HCT116 (cell line): ENCODE results near the gene SEL1L2. TPM values are rescaled to one million over a fixed set of nuclear protein-coding genes. Genes with fewer than 3 reads are reported as not detected.

Experiments used
- ATAC-seq: fragments of 200-7000 bp; cut with Tn5 transposase; 2 replicates; pipeline ENCODE4 v1.9.1; 2020; ENCODE audit warnings: mild to moderate bottlenecking, moderate library complexity
- BruUV-seq: library from RNA; stranded (reverse); fragments of 400-500 nt; replicated peaks from 2 replicates; lab custom pipeline; 2021; lab: Mats Ljungman, UMichigan
- CTCF ChIA-PET: fragments of 300-600 bp; sonication (Branson Sonifier 250); formaldehyde crosslinking; loops from one replicate; lab custom pipeline; 2021; ENCODE audit warnings: antibody characterized with exemption; lab: Charles Lee
- POLR2A ChIA-PET: fragments of 300-600, 350-600 bp; sonication (Branson Sonifier 250); formaldehyde crosslinking; loops from one replicate; lab custom pipeline; 2021; ENCODE audit warnings: antibody characterized with exemption; lab: Charles Lee
- RAD21 ChIA-PET, 2 experiments: fragments of 300-600 bp; sonication (Branson Sonifier 250); formaldehyde crosslinking; loops; one replicate each; lab custom pipeline; 2023; ENCODE audit warnings: low total read pairs in 2 of 2; ENCODE audit not compliant: uncharacterized antibody in 2 of 2, unreplicated experiment in 2 of 2, low non-redundant PET in 1 of 2; lab: Charles Lee
- DNase-seq: peaks from one replicate; pipeline ENCODE4 v3.0.0-alpha.2; 2010; ENCODE audit warnings: low read depth, low spot score
- H2AFZ ChIP-seq: fragments of 200-600 bp; shearing (Covaris generic), sonication (generic); 2 replicates; pipeline ENCODE4 v1.6.1; 2017; ENCODE audit warnings: low read depth, mixed run types, mixed read lengths, antibody characterized with exemption, low read length; ENCODE audit not compliant: poor library complexity, severe bottlenecking
- H3K27ac ChIP-seq: 2 replicates; pipeline ENCODE4 v1.5.1; 2012; ENCODE audit warnings: low read depth, low read length
- H3K27me3 ChIP-seq: fragments of 200-600 bp; sonication (generic); 2 replicates; pipeline ENCODE4 v1.6.1; 2016; ENCODE audit warnings: mixed run types, low read length, mixed read lengths; ENCODE audit not compliant: insufficient read depth
- H3K36me3 ChIP-seq, 2 experiments: fragments of 200-500 bp in 1 of 2; fragments of 200-600 bp in 1 of 2; sonication (Bioruptor generic) in 1 of 2; sonication (generic) in 1 of 2; 2 replicates each; pipeline versions ENCODE4 v1.5.1 to v1.6.1; 2014 to 2016; ENCODE audit warnings: low read length in 2 of 2, inconsistent platforms in 1 of 2, mixed read lengths in 1 of 2, mixed run types in 1 of 2; ENCODE audit not compliant: insufficient read depth in 2 of 2, control insufficient read depth in 1 of 2
- H3K4me1 ChIP-seq, 2 experiments: fragments of 200-600 bp in 1 of 2; sonication (generic) in 1 of 2; 2 replicates each; pipeline versions ENCODE4 v1.5.1 to v1.6.1; 2012 to 2017; ENCODE audit warnings: low read length in 2 of 2, inconsistent platforms in 1 of 2, mild to moderate bottlenecking in 1 of 2, mixed read lengths in 1 of 2, mixed run types in 1 of 2, moderate library complexity in 1 of 2; ENCODE audit not compliant: insufficient read depth in 2 of 2, control insufficient read depth in 1 of 2
- H3K4me2 ChIP-seq: fragments of 200-600 bp; sonication (generic); 2 replicates; pipeline ENCODE4 v1.6.1; 2017; ENCODE audit warnings: mixed run types, low read length, mixed read lengths
- H3K4me3 ChIP-seq, 2 experiments: fragments of 200-600 bp in 1 of 2; sonication (generic) in 1 of 2; replicated peaks in 1 of 2; 2 replicates each; pipeline ENCODE4 v1.5.1; 2011 to 2016; ENCODE audit warnings: low read length in 2 of 2, control low read depth in 1 of 2, low read depth in 1 of 2, mild to moderate bottlenecking in 1 of 2, mixed read lengths in 1 of 2, mixed run types in 1 of 2
- H3K79me2 ChIP-seq: fragments of 200-600 bp; sonication (generic); 2 replicates; pipeline ENCODE4 v1.6.1; 2017; ENCODE audit warnings: mild to moderate bottlenecking, mixed run types, low read length, moderate library complexity, mixed read lengths; ENCODE audit not compliant: insufficient read depth
- H3K9ac ChIP-seq: fragments of 200-600 bp; sonication (generic); 2 replicates; pipeline ENCODE4 v1.6.1; 2016; ENCODE audit warnings: low read length, mixed read lengths
- H3K9me2 ChIP-seq: fragments of 200-600 bp; sonication (generic), shearing (Covaris generic); 2 replicates; pipeline ENCODE4 v1.6.1; 2017; ENCODE audit warnings: mixed run types, mild to moderate bottlenecking, moderate library complexity; ENCODE audit not compliant: insufficient read depth
- H3K9me3 ChIP-seq, 2 experiments: fragments of 200-500 bp in 1 of 2; fragments of 200-600 bp in 1 of 2; sonication (Bioruptor generic) in 1 of 2; sonication (generic) in 1 of 2; 2 replicates each; pipeline ENCODE4 v1.6.1; 2014 to 2017; ENCODE audit warnings: low read length in 2 of 2, mixed read lengths in 2 of 2, inconsistent platforms in 1 of 2, low read depth in 1 of 2, mild to moderate bottlenecking in 1 of 2, mixed run types in 1 of 2, moderate library complexity in 1 of 2; ENCODE audit not compliant: control insufficient read depth in 1 of 2, insufficient read depth in 1 of 2
- H4K20me1 ChIP-seq: fragments of 200-600 bp; sonication (generic), shearing (Covaris generic); 2 replicates; pipeline ENCODE4 v1.6.1; 2017; ENCODE audit warnings: mixed run types, mild to moderate bottlenecking, moderate library complexity; ENCODE audit not compliant: insufficient read depth
- CBX3 ChIP-seq: IDR thresholded peaks from 2 replicates; pipeline ENCODE4 v1.6.1; 2012; ENCODE audit warnings: low read depth
- CEBPB ChIP-seq: IDR thresholded peaks from 2 replicates; pipeline ENCODE4 v1.6.1; 2012; ENCODE audit warnings: low read depth
- EGR1 ChIP-seq: IDR thresholded peaks from 2 replicates; pipeline ENCODE4 v1.6.1; 2012; ENCODE audit warnings: low read depth
- ELF1 ChIP-seq: IDR thresholded peaks from 2 replicates; pipeline ENCODE4 v1.6.1; 2012; ENCODE audit warnings: low read depth, borderline replicate concordance
- JUND ChIP-seq: IDR thresholded peaks from 2 replicates; pipeline ENCODE4 v1.6.1; 2012
- POLR2A ChIP-seq: IDR thresholded peaks from 2 replicates; pipeline ENCODE4 v1.7.0; 2011; ENCODE audit warnings: borderline replicate concordance; ENCODE audit not compliant: insufficient read depth, insufficient read length; ENCODE audit errors: extremely low read depth
- POLR2AphosphoS5 ChIP-seq: IDR thresholded peaks from 2 replicates; pipeline ENCODE4 v1.6.1; 2011; ENCODE audit warnings: mild to moderate bottlenecking, low read depth, low read length, moderate library complexity
- RAD21 ChIP-seq: IDR thresholded peaks from 2 replicates; pipeline ENCODE4 v1.6.1; 2012; ENCODE audit warnings: low read depth, mild to moderate bottlenecking
- SRF ChIP-seq: IDR thresholded peaks from 2 replicates; pipeline ENCODE4 v1.6.1; 2012; ENCODE audit warnings: low read depth
- TCF7L2 ChIP-seq: IDR thresholded peaks from 2 replicates; pipeline ENCODE4 v1.7.0; 2011; ENCODE audit warnings: borderline replicate concordance, inconsistent platforms; ENCODE audit not compliant: insufficient read depth, insufficient read length; ENCODE audit errors: extremely low read depth
- YY1 ChIP-seq: IDR thresholded peaks from 2 replicates; pipeline ENCODE4 v1.6.1; 2011; ENCODE audit warnings: low read length, low read depth, moderate library complexity, mild to moderate bottlenecking; ENCODE audit not compliant: insufficient replicate concordance; ENCODE audit errors: extremely low read depth
- ZNF274 ChIP-seq: fragments of 200-500 bp; sonication (Bioruptor generic); IDR thresholded peaks from 2 replicates; pipeline ENCODE4 v1.6.1; 2014; ENCODE audit warnings: mild to moderate bottlenecking, low read depth, low read length, inconsistent platforms
- intact Hi-C: fragments of 100-400 bp; cut with micrococcal nuclease; formaldehyde crosslinking; loops from 2 replicates; pipeline ENCODE4 v1.10.0; 2022
- total RNA-seq: library from RNA; stranded (reverse); gene quantifications from one replicate; pipeline ENCODE4 v1.2.1, GENCODE V29; 2021; ENCODE audit not compliant: unreplicated experiment
- TF ChIP-seq, protein P1 (sequence below): IDR thresholded peaks from 2 replicates; pipeline ENCODE4 v1.6.1; 2011; ENCODE audit warnings: mild to moderate bottlenecking, low read length, moderate library complexity; ENCODE audit not compliant: insufficient replicate concordance; ENCODE audit errors: extremely low read depth
- TF ChIP-seq, protein P2 (sequence below): IDR thresholded peaks from 2 replicates; pipeline ENCODE4 v1.6.1; 2012
- TF ChIP-seq, protein P3 (sequence below), 3 experiments: fragments of 200-600 bp in 1 of 3; sonication (generic) in 1 of 3; IDR thresholded peaks in 2 of 3; conservative IDR thresholded peaks in 1 of 3; 2 replicates each; pipeline ENCODE4 v1.5.1; 2012 to 2017; ENCODE audit warnings: low read depth in 2 of 3, low read length in 2 of 3, antibody characterized with exemption in 1 of 3, borderline replicate concordance in 1 of 3, control low read depth in 1 of 3, mild to moderate bottlenecking in 1 of 3, mixed read lengths in 1 of 3, mixed run types in 1 of 3, moderate library complexity in 1 of 3; ENCODE audit not compliant: insufficient read depth in 1 of 3
- TF ChIP-seq, protein P4 (sequence below): IDR thresholded peaks from 2 replicates; pipeline ENCODE4 v1.6.1; 2012

SEL1L2 gene
- total RNA-seq, 1 experiment from 2014 or later, result not detected

DNA sequence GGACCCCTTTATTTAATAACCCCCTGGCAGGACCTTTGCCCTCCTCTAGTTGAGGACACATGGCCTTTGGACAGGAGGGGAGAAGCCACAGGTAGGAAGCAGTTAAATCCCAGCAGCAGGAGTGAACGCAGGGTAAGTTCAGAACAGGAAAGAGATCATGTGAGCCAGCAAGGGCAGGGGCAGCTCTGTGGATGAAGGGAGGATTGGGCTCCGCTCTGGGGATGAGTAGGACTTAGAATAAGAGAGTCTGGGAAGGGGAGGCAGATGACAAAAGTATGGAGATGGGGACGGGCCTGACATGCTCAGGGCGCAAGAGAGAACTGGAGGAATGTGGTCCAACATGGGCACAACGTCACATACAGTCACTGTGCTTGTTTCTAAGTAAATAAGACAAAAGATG is 116.6 kb downstream of the SEL1L2 start (continued):
- TF ChIP-seq, protein P1, sequence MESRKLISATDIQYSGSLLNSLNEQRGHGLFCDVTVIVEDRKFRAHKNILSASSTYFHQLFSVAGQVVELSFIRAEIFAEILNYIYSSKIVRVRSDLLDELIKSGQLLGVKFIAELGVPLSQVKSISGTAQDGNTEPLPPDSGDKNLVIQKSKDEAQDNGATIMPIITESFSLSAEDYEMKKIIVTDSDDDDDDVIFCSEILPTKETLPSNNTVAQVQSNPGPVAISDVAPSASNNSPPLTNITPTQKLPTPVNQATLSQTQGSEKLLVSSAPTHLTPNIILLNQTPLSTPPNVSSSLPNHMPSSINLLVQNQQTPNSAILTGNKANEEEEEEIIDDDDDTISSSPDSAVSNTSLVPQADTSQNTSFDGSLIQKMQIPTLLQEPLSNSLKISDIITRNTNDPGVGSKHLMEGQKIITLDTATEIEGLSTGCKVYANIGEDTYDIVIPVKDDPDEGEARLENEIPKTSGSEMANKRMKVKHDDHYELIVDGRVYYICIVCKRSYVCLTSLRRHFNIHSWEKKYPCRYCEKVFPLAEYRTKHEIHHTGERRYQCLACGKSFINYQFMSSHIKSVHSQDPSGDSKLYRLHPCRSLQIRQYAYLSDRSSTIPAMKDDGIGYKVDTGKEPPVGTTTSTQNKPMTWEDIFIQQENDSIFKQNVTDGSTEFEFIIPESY, result no peak
- TF ChIP-seq EGR1, result no peak
- no peak for TF ChIP-seq POLR2AphosphoS5
- TF ChIP-seq RAD21, result no peak
- TF ChIP-seq YY1, result no peak

DNA sequence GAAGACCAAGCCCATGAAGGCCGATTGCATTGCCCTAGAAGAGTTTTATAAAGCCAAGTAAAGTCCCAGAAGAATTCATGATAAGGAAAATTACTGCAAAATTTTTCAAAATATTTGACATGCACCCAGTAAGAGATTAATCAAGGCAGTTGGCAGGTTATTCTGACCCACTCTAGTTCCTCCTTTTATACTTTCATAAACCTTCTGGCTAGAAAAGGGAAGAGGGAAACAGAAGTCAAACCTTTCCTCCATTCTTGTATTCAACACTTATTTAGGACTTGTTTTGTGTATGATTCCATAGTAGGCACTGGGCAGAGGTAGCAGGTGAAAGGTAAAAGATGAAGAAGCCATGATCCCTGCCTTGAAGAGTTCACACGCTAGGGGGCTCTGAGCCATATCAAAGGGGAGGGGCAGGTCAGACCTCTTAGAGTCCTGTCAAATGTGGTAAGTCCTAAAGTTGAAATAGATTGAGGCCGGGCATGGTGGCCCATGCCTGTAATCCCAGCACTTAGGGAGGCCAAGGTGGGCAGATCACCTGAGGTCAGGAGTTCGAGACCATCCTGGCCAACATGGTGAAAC is 120.2 kb downstream of the SEL1L2 start:
- intact Hi-C loops, result no loop called here
- Histone ChIP-seq H3K27ac (no peak overlapping the region), H3K4me2 (no peak overlapping the region), H2AFZ (no peak overlapping the region), H3K36me3 (no peaks in the 10 kb centered on the region), H3K9ac (no peak overlapping the region), H3K4me1 (no peaks in the 10 kb centered on the region), H3K79me2 (no peaks in the 10 kb centered on the region), H3K9me3 (no peaks in the 10 kb centered on the region), H3K4me3 (no peak overlapping the region), H4K20me1 (no peaks in the 10 kb centered on the region), H3K9me2 (no peaks in the 10 kb centered on the region), H3K27me3 (no peaks in the 10 kb centered on the region)
- RAD21 ChIA-PET, result no interaction called here
- POLR2A ChIA-PET, result no interaction called here
- TF ChIP-seq EGR1 (no peak), SRF (no peak), ELF1 (no peak), YY1 (no peak), ZNF274 (no peak), JUND (no peak), CEBPB (no peak), RAD21 (no peak), TCF7L2 (no peak), POLR2A (no peak), CBX3 (no peak)
- TF ChIP-seq, protein P1, result no peak
- TF ChIP-seq, protein P2, sequence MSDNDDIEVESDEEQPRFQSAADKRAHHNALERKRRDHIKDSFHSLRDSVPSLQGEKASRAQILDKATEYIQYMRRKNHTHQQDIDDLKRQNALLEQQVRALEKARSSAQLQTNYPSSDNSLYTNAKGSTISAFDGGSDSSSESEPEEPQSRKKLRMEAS, result no peak
- TF ChIP-seq, protein P3, sequence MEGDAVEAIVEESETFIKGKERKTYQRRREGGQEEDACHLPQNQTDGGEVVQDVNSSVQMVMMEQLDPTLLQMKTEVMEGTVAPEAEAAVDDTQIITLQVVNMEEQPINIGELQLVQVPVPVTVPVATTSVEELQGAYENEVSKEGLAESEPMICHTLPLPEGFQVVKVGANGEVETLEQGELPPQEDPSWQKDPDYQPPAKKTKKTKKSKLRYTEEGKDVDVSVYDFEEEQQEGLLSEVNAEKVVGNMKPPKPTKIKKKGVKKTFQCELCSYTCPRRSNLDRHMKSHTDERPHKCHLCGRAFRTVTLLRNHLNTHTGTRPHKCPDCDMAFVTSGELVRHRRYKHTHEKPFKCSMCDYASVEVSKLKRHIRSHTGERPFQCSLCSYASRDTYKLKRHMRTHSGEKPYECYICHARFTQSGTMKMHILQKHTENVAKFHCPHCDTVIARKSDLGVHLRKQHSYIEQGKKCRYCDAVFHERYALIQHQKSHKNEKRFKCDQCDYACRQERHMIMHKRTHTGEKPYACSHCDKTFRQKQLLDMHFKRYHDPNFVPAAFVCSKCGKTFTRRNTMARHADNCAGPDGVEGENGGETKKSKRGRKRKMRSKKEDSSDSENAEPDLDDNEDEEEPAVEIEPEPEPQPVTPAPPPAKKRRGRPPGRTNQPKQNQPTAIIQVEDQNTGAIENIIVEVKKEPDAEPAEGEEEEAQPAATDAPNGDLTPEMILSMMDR (IDR thresholded peaks at IDR 0.05 in 2 of 3, conservative IDR thresholded peaks at IDR 0.05 in 1 of 3; ENCODE audit: borderline replicate concordance in 1 of 3, insufficient read depth in 1 of 3, low read depth in 2 of 3, low read length in 2 of 3), result no peak
- TF ChIP-seq, protein P4, sequence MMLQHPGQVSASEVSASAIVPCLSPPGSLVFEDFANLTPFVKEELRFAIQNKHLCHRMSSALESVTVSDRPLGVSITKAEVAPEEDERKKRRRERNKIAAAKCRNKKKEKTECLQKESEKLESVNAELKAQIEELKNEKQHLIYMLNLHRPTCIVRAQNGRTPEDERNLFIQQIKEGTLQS, result no peak
- ATAC-seq (no peak), DNase-seq (no peak)
- CTCF ChIA-PET, result no interaction called here
- no TSS peak for BruUV-seq
